NCI-H82 (cell line): ENCODE data around the gene NOTCH1.

Source experiments
- DNase-seq: peaks from one replicate; lab custom pipeline; 2025; lab: John Stamatoyannopoulos, UW

Gene NOTCH1

DNA sequence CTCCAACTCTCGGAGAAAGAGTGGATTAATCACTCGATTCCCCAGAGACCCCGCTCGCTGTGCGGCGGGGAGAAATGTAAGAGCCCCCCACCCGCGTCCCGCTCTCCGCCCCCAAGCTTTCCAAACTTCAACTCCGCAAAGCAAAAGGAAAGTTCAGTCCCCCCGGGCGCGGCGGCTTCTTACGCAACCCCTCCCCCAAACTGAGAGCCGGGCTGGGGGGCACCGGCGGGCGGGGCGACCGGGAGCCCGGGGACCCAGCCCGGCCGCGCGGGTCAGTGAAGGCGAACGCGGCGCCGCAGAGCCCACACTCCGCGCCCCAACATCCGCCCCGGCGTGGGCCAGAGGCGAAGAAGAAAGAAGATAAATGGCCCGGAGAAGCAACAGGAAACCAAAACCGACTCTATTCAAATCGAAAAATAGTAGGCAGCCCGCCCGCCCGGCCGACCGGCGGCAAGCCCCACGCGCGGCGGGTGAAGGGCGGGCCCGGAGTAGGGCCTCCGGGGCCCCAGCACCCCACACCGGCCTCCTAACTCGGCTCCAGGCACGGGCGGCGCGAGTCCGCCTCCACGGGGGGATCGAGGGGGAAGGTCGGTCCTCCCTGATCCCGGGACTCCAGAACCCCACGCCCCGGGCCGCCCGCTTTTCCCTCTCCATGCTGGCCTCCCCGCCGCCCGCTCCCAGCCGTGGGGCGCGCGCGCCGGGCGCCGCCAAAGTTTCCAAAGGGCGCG, 720 bp downstream of the NOTCH1 start:
- no peak for DNase-seq

DNA sequence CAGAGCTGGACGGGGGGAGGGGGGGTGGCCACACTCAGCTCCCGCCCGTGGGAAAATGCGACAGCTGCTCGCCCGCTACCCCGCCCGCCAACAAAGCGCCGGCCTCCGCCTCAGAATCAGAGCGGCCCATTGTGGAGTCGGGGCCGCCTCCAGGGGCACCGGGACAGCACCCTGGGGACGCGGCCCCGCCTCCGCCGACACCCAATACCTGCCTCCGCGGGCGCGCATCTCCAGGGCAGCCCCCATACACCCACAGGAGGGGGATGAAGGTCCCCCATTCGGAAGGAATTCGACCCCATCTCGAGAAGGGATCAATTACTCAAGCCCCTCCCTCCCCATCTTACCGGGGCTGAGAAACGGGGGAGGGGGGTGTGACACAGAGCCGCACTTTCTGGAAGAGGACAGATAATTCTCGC, 1.3 kb downstream of the NOTCH1 start:
- DNase-seq, result peak; percentile 59

DNA sequence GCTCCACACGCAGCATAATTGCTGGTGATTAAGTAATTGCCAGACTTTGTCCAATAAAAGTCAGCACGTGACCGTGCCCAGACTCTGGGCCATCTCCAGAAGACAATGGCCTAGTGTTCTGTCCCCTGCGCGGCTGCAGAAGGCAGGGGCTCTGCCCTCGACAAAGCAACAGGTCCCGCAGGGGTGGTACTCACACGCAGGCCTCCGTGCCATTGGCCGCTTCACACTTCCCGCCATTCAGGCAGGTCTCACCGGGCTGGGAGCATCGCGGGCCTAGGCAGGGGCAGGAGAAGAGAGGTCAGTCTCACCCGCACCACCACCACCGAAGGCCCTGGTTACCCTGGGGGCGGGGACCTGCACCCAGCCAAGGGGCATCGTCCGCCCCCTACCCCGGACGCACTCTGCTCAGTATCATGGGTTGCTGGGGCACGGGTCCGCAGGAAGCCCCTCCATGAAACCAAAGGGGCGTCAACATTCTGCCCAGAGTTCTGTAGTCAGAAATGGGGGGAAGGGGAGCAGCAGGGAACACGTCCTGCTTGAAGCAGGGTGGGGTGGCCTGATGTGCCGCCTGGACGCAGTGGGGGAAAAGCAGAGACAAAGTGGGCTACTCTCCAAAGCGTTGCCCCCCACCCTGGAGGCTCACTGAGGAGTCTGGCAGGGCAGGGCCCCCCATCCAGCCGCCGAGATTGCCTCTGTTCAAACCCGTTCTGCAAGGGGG, 1.9 kb downstream of the NOTCH1 start:
- peak; percentile 29 for DNase-seq

DNA sequence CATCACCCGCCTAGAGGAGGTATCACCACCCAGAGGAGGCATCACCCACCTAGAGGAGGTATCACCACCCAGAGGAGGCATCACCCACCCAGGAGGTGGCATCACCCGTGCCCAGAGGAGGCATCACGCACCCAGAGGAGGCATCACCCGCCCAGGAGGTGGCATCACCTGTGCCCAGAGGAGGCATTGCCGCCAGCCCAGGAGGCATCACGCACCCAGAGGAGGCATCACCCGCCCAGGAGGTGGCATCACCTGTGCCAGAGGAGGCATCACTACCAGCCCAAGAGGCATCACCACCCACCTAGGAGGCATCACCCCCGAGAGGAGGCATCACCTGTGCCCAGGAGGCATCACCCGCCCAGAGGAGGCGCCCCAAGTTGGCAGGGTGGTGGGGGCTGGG, 2.6 kb downstream of the NOTCH1 start:
- DNase-seq, result no peak

DNA sequence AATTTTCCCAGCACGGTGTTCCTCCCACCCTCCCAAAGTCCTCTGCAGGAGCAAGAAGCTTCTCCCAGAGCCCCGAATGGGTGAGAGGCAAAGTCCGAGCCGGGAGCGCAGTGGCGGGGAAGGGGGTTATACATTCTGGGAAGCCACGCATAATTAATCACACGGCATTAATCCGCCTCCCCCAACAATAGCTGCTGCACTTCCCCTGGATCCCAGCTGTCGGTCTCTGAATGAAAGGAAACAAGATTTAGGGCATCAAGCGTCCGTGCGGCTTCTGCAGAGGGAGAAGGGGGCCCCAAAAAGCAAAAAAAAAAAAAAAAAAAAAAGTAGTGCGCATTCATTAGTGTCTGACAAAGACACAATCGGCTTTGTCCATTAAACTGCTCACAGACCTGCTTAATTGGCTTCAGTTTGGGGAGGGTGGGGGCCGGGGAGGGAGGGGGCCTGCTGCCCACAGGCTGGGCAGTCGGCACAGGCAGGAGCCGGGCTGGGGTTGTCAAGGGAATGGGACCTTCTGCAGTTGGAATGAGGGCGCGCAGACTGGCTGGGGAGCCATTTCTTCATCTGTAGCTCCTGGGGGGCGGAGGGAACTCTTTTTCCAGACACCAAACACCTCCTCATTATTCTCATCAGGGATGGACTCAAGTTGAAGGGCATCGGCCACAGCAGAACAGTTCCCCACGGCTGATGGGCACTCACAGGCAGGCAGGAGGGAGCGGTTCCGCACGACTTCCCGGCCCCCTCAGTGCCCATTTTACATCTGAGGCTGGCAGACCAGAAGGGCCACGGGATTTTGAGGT, 3.4 kb downstream of the NOTCH1 start:
- DNase-seq, result peak; percentile 96

DNA sequence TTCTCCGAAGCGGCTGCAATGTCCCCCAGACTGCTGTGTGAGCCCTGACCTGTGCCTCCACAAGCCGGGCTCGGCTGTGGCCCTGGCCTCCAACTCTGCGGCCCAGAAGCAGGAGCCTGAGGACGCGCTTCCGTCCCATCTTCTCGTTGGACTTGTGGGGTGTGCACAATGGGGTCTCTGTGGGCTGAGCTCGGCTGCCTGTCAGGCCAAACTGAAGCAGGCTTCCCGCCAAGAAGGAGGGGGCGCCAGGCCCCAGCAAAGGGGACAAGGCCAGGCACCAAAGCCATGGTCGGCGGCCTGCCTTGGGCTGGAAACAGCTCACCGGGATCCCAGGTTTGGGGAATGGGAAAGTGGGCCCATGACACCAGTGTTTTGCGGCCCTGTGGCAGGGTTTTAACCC, 4.1 kb downstream of the NOTCH1 start:
- no peak for DNase-seq

DNA sequence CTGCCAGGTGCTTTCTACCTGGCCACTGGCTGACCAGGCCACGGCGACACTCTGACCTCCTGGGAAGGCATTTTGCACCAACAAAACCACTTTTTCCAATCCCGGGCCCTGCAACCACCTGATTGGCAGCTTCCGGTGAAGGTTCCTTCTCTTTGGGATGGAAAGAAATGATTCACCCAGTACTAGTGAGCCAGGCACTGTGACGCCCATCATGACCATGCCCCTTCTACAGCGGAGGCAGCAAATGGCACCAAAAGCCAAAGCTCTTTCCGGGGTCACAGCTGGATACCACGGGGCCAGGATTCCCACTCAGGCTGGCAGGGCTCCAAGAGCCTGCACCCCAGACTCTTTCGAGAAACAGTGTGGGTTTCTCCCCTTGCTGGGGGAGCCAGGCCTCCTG, 4.7 kb downstream of the NOTCH1 start:
- DNase-seq, result no peak

DNA sequence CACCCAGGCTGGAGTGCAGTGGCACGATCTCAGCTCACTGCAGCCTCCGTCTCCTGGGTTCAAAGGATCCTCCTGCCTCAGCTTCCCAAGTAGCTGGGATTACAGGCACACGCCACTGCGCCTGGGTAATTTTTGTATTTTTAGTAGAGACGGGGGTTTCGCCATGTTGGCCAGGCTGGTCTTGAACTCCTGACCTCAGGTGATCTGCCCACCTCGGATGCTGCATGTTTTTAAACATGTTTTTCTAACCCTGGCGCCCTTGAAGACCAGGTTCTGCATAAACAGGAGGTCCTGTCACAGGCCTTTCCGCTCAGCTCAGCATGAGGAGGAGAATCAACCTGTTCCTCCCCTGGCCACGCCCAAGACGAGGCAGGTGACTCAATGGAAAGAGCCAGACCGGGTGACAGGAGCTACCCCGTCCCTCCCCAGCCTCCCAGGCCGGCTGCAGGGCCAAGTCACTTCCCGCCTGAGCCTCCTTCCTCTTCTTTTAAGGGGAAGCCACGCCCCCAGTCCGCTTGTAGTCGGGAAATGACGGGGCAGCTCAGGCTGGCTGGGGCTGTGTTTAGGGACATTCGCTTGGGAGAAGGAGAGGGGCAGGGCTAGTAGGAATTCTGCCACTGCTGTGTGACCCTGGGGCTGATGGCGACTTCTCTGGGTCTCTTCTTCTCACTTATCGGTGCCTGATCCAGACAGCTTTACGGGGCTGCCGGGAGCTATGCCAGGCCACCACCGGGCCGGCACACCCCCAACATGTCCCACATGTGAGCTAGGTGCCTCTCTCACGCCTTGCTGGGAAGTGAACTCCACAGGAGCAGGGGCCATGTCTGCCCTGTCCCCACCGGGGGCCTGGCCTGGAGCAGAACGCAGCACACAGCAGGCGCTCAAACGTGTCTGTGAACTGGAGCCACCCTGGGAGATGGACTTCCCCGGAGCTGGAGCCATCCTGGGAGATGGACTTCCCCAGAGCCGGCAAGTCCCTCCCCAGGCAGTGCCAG, 6.1 kb downstream of the NOTCH1 start:
- peak; percentile 43 for DNase-seq

DNA sequence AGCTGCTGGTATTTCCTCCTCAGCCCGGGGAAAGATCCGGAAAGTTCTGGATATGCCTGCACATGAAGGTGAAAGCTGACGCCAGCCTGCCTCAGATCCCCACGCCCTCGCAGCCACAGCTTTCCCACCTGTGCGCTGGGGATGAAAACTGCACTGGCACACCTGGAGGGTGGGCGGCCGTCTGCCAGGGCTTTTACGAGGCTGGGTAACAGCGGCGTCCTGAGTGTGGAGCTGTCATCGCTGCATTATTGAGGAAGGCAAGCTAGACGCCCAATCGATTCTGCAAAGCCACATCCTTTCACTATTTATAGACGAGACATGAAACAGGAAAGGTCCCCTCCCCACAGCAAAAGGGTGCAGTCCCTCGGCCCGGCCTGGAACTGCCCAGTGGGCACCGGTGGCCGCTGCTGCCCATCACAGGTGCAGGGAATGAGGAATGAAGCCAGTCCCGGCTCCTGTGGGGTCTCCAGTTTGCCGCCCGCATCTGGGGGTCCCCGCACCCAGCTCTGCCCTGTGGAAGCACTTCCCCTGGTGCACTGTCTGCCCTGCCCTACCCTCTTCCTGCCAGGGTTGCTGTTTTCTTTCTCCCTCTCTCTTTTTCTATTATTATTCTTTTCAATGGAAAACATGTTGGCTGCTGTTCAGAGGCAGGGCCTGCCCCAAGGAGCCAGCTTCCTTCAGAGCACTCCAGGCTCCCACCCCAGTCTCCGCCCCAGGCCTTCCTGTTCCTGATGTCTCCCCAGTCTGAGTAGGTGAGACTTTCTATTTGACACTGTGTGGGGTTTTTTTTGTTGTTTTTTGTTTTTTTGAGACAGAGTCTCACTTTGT, 7.0 kb downstream of the NOTCH1 start:
- no peak for DNase-seq

DNA sequence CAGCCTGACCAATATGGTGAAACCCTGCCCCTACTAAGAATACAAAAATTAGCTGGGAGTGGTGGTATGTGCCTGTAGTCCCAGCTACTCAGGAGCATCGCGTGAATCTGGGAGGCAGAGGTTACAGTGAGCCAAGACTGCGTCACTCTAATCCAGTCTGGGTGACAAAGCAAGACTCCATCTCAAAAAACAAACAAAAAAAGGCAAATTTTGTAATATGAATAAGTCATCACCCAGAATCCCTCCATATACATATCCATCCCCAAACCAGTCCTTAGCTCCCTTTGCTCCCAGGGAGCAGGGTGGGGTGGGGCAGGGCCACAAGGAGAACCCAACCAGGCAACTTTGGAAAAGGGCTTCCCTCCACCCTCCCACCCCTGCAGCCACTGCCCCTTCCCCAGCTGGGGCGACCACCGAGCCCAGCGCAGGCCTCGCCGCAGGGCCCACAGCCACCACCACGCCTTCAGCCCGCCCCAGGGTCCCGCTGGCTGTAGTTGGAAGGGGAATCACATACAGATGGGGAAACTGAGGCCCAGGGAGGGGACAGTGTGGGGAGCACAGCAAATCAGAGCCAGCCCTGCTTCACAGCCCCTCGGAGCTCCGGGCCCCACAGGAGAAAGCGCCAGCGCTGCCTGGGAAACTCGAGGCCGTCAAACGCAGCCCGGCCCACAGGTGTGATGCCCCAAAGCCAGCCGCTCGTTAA, 7.8 kb downstream of the NOTCH1 start:
- DNase-seq, result no peak

DNA sequence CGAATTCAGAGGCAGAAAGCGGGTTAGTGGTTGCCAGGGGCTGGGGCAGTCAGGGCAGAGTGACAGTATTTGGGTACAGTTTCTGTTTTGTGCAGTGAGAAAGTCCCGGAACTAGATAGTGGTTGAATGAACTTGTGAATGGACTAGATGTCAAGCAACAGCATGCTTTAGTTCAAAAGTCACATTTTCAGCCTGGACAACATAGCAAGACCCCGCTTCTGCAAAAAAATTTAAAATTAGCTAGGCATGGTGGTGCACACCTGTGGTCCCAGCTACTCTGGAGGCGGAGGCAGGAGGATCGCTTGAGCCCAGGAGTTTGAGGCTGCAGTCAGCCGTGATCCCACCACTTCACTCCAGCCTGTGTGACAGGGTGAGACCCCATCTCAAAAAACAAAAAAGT, 8.4 kb downstream of the NOTCH1 start:
- DNase-seq, result no peak

DNA sequence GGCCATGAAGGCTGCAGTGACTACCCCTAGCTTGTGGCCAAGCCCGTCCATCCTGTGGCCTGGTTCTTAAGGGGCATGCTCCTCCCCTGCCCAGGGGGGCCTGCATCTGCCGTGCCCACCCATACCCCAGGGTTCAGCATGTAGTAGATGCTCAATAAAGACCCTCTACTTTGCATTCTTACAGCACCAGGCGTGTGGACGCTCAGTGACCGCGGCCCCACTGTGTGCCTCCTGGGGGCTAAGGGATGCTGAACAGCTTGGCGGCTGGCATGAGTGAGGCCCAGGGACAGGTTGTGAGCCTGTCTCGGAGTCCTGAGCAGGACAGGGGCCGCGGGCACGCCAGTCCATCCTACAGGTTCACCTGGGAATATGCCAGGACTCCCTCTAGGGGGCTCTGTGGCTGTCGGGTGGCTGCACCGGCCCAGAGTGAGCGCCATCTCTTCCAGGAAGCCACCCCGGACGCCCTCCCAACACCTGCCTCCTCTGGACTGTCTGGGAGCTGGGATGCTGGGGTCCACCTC, 9.1 kb downstream of the NOTCH1 start:
- DNase-seq, result no peak

DNA sequence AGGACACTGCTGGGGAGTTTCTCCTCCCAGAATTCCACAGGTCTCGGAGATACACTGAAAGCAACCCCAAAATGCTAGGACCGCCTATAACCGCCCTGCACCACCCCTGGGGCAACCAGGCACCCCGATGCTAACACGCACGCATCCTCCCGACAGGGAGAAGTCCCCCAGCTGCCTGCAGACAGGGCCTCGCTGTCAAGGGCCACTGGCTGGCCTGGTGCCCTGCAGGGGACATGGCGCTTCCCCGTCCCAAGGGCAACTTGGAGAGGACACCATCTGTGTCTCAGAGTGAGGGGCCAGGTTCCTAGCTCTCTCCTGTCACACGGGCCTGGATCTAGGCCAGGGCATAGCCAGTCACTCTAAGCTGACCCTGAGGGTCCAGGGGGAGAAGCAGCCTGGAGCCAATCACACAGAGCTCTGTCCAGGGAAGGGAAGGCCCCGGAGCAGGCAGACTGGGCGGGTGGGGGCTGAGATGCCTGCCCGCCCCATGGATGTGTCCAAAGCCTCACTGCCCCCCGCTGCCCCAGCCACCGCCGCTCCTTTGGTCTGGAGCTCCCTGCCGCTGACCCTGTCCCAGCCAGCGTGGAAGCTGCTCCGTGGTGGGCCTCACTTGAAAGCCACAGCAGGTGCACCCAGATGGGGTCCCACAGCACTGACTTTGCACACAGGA, 9.7 kb downstream of the NOTCH1 start:
- no peak for DNase-seq

DNA sequence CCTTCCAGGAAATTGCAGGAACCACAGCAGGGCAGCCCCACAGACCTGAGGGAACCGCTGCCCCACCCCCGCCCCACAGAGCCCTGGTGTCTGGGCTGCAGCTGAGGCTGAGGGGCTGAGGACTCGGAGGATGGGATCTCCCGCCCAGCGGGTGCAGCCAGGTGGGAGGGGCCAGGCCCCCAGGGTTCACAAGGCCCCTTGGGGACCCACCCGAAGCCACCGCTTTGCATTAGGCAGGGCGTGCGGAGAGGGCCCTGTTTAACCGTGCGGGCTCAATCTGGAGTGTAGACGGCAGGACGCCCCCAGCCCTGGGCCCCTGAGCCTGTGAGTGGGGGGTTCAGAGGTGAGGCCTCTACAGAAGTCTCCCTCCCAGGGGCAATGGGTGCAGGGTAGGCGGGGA, 10.8 kb downstream of the NOTCH1 start:
- no peak for DNase-seq

DNA sequence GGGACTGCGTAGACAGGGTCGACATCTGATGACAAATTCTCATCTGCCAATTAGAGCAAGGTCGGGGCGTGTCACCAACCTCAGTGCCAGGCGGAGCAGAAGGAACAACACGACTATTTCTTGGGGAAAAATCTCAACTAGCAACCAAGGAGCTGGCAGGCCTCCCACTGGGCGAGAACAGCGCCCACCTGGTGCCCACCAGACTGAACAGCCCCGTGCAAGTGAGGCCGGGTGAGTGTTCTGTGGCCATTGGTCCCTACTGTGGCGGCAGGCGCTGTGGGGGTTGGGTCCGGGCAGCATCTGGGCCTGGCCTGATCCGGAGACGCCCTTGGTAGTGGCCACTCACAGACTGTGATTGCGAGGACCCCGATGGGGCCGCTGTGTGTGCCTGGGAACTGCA, 11.5 kb downstream of the NOTCH1 start:
- no peak for DNase-seq

DNA sequence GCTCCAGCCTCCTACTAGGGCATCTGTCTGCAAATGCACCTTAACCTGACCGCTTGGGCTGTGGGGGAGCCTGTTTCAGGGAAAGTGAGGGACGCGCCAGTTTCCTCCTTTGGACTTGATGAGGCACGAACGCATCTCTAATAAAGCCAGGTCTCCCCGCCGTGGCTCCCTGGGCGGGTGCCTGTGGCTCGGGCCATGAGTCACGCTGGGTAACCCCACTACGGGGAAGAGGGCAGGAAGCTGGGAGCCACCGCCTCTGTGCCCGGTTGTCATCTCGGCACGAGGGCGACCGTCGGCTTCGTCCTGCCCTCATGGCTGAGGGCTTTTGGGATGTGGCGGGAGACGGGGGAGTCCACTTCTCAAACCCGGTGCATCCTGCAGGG, 12.1 kb downstream of the NOTCH1 start:
- DNase-seq, result no peak

DNA sequence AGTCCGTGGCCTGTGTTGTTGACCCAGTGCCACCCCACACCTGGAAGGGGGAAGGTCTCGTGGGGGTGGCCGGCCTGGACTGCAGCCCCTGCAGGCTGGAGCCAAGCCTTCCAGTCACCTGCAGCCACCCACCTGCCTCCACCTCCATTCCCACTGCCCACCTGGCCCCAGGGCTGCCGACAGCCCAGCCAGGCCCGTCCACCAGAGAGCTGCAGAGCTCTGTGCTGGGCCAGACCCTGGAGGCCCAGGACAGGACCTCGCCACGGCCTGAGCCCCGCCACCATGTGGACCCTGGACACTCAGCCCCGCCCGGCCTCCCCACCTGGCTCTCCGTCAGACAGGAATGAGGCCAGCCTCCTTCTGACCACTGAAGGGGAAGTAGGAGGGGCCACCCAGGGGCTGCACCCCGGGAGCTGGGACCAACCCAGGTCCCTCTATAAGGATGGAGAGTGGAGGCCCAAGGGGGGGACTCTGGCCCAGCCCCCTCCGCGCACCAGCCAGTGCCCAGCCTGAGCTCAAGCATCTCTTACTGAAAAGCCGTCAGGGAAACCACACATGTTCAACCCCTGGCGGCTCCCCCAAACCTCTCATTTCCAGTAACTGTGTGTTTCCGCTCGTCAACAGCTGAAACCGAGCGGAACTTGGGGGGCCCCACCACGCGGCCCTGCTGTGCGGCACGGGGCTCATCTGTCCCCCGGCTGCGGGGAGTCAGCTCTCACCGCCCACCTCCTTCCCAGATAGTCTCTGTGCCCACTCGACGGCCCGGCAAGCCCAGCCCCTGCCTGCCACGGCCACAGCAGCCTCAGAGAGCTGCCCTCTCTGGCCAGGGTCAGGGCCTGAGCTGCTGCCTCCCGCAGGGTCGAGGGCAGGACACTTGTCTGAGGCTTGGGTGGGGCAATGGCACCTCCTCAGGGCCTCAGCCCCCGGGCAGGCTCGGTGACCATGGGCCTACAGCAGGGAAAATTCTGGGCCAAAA, 12.8 kb downstream of the NOTCH1 start:
- DNase-seq, result no peak
